Keratinocyte (primary cell): Measurements from ENCODE around the gene FRS2.

Experiments
- CTCF ChIP-seq, 3 experiments: IDR thresholded peaks in 1 of 3; conservative IDR thresholded peaks in 1 of 3; optimal IDR thresholded peaks in 1 of 3; 2 replicates in 2 of 3; 3 replicates in 1 of 3; pipeline versions ENCODE3 to v1.5.1; 2011; ENCODE audit warnings: low read length in 3 of 3, mild to moderate bottlenecking in 3 of 3, moderate library complexity in 2 of 3, control low read depth in 1 of 3, inconsistent platforms in 1 of 3; ENCODE audit not compliant: insufficient read depth in 2 of 3; ENCODE audit errors: extremely low read depth in 1 of 3
- EZH2 ChIP-seq: IDR thresholded peaks from one replicate; pipeline ENCODE4 v1.6.1; 2012; ENCODE audit warnings: inconsistent platforms, mild to moderate bottlenecking, low read length, moderate library complexity

- TF ChIP-seq CTCF (optimal IDR thresholded peaks at IDR 0.05 in 1 of 3, IDR thresholded peaks at IDR 0.05 in 1 of 3, conservative IDR thresholded peaks at IDR 0.05 in 1 of 3; ENCODE audit: extremely low read depth in 1 of 3, insufficient read depth in 2 of 3, low read length in 3 of 3) (no peak), EZH2 (no peak)
Observed at GRCh38 chr12:69623970-69624369, 153.8 kb downstream of the FRS2 start.
